IMR-90 (cell line): ENCODE measurements around the gene DOCK2.

Experiments
- BHLHE40 ChIP-seq: fragments of 150-350 bp; IDR thresholded peaks from 2 replicates; pipeline ENCODE4 v1.6.1; 2016; ENCODE audit warnings: mild to moderate bottlenecking, low read depth, low read length
- CEBPB ChIP-seq: IDR thresholded peaks from 2 replicates; pipeline ENCODE4 v1.6.1; 2012; ENCODE audit warnings: low read depth, low read length, improper control_type of control experiment
- CHD1 ChIP-seq: IDR thresholded peaks from 2 replicates; pipeline ENCODE4 v1.6.1; 2012; ENCODE audit warnings: low read depth, low read length, improper control_type of control experiment
- MAFK ChIP-seq: IDR thresholded peaks from 2 replicates; pipeline ENCODE4 v1.6.1; 2012; ENCODE audit warnings: low read depth, low read length, improper control_type of control experiment
- MAZ ChIP-seq: IDR thresholded peaks from 2 replicates; pipeline ENCODE4 v1.6.1; 2012; ENCODE audit warnings: low read depth, mild to moderate bottlenecking, low read length, improper control_type of control experiment, moderate library complexity, borderline replicate concordance
- MXI1 ChIP-seq: IDR thresholded peaks from 2 replicates; pipeline ENCODE4 v1.6.1; 2012; ENCODE audit warnings: low read depth, mild to moderate bottlenecking, low read length, moderate library complexity, borderline replicate concordance
- NFE2L2 ChIP-seq: fragments of 150-350 bp; IDR thresholded peaks from 2 replicates; pipeline ENCODE4 v1.6.1; 2016; ENCODE audit warnings: low read depth, mild to moderate bottlenecking, low read length
- POLR2A ChIP-seq: IDR thresholded peaks from 2 replicates; pipeline ENCODE4 v1.6.1; 2012; ENCODE audit warnings: mild to moderate bottlenecking, low read depth, low read length
- RAD21 ChIP-seq: IDR thresholded peaks from 2 replicates; pipeline ENCODE4 v1.6.1; 2012; ENCODE audit warnings: low read length, improper control_type of control experiment
- RCOR1 ChIP-seq: IDR thresholded peaks from 2 replicates; pipeline ENCODE4 v1.6.1; 2012; ENCODE audit warnings: mild to moderate bottlenecking, low read length, improper control_type of control experiment; ENCODE audit not compliant: insufficient replicate concordance
- RFX5 ChIP-seq: IDR thresholded peaks from 2 replicates; pipeline ENCODE4 v1.8.0; 2012; ENCODE audit warnings: low read depth, mild to moderate bottlenecking, low read length, moderate library complexity
- SMC3 ChIP-seq: fragments of 150-350 bp; IDR thresholded peaks from 2 replicates; pipeline ENCODE4 v1.6.1; 2016; ENCODE audit warnings: low read depth, mild to moderate bottlenecking, antibody characterized with exemption, low read length, moderate library complexity
- TF ChIP-seq, protein P1 (sequence below): conservative IDR thresholded peaks from 2 replicates; pipeline ENCODE4 v1.5.1; 2012; ENCODE audit warnings: mild to moderate bottlenecking, low read depth, low read length, improper control_type of control experiment
- TF ChIP-seq, protein P2 (sequence below): fragments of 150-350 bp; IDR thresholded peaks from 2 replicates; pipeline ENCODE4 v1.6.1; 2017; ENCODE audit warnings: mild to moderate bottlenecking, antibody characterized with exemption, low read length, low read depth

DNA sequence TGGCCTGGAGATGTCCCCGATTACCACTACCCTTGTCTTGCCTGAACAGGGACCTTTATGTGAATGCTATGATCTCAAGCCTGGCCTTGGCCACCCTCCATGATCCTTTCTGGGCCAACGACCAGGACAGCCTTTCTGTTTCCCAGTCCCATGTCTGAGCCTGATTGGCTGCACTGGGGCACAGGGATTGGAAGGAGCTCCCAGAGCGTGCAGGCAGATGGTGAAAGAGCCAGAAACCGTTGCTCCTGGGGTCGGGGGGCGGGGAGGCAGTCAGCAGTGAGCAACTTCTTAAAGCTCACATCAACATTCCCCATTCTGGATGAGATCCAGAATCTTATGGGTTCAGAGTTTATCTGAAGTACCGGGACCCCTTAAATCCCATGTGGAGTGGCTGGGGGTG, 258.9 kb downstream of the DOCK2 start:
- TF ChIP-seq, protein P1, sequence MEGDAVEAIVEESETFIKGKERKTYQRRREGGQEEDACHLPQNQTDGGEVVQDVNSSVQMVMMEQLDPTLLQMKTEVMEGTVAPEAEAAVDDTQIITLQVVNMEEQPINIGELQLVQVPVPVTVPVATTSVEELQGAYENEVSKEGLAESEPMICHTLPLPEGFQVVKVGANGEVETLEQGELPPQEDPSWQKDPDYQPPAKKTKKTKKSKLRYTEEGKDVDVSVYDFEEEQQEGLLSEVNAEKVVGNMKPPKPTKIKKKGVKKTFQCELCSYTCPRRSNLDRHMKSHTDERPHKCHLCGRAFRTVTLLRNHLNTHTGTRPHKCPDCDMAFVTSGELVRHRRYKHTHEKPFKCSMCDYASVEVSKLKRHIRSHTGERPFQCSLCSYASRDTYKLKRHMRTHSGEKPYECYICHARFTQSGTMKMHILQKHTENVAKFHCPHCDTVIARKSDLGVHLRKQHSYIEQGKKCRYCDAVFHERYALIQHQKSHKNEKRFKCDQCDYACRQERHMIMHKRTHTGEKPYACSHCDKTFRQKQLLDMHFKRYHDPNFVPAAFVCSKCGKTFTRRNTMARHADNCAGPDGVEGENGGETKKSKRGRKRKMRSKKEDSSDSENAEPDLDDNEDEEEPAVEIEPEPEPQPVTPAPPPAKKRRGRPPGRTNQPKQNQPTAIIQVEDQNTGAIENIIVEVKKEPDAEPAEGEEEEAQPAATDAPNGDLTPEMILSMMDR = no peak
- TF ChIP-seq RFX5 (no peak), POLR2A (no peak), SMC3 (no peak), CEBPB (no peak), RAD21 (no peak), MAFK (no peak), CHD1 (no peak), NFE2L2 (no peak), MXI1 (no peak), MAZ (no peak), RCOR1 (no peak), BHLHE40 (no peak)
- TF ChIP-seq, protein P2, sequence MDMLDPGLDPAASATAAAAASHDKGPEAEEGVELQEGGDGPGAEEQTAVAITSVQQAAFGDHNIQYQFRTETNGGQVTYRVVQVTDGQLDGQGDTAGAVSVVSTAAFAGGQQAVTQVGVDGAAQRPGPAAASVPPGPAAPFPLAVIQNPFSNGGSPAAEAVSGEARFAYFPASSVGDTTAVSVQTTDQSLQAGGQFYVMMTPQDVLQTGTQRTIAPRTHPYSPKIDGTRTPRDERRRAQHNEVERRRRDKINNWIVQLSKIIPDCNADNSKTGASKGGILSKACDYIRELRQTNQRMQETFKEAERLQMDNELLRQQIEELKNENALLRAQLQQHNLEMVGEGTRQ = no peak
